HepG2 (cell line): ENCODE results near the gene UBE2G2. TPM values are rescaled to one million over a fixed set of nuclear protein-coding genes. Genes with fewer than 3 reads are reported as not detected.

Source experiments
- ARHGAP35 ChIP-seq: sonication (generic); formaldehyde crosslinking; IDR thresholded peaks from 2 replicates; pipeline ENCODE4 v1.9.0; 2022; ENCODE audit warnings: mild to moderate bottlenecking, inconsistent platforms, moderate library complexity, missing genetic modification reagents, borderline replicate concordance
- CEBPB ChIP-seq: IDR thresholded peaks from 2 replicates; pipeline ENCODE4 v1.6.1; 2011; ENCODE audit warnings: low read depth, low read length, improper control_type of control experiment, borderline replicate concordance
- CHCHD3 ChIP-seq: sonication (generic); formaldehyde crosslinking; IDR thresholded peaks from 2 replicates; pipeline ENCODE4 v1.8.0; 2022; ENCODE audit warnings: mild to moderate bottlenecking, missing genetic modification reagents, moderate library complexity
- HMG20A ChIP-seq: IDR thresholded peaks from 2 replicates; pipeline ENCODE4 v1.6.1; 2016; ENCODE audit warnings: borderline replicate concordance
- KLF15 ChIP-seq: sonication (generic); formaldehyde crosslinking; IDR thresholded peaks from 2 replicates; pipeline ENCODE4 v1.8.1; 2023; ENCODE audit warnings: borderline replicate concordance, mild to moderate bottlenecking, inconsistent platforms, missing genetic modification reagents, mixed read lengths
- NFE2L2 ChIP-seq: fragments of 150-350 bp; IDR thresholded peaks from 2 replicates; pipeline ENCODE4 v1.6.1; 2014; ENCODE audit warnings: low read length
- NFIC ChIP-seq: IDR thresholded peaks from 2 replicates; pipeline ENCODE4 v1.6.1; 2012; ENCODE audit warnings: mild to moderate bottlenecking, low read length, inconsistent platforms
- NONO ChIP-seq, 2 experiments: fragments of 450-650 bp in 1 of 2; sonication (generic) in 1 of 2; formaldehyde crosslinking in 1 of 2; IDR thresholded peaks in 1 of 2; conservative IDR thresholded peaks in 1 of 2; 2 replicates each; pipeline versions ENCODE4 v1.6.1 to v1.8.0; 2017 to 2022; ENCODE audit warnings: mild to moderate bottlenecking in 1 of 2, missing genetic modification reagents in 1 of 2, moderate library complexity in 1 of 2
- PRMT3 ChIP-seq: sonication (generic); formaldehyde crosslinking; IDR thresholded peaks from 2 replicates; pipeline ENCODE4 v1.8.1; 2022; ENCODE audit warnings: low read depth, mild to moderate bottlenecking, moderate library complexity, missing genetic modification reagents, borderline replicate concordance
- RNF2 ChIP-seq: fragments of 450-650 bp; conservative IDR thresholded peaks from 2 replicates; pipeline ENCODE4 v1.6.1; 2016; ENCODE audit warnings: low read depth
- SIN3A ChIP-seq: IDR thresholded peaks from 2 replicates; pipeline ENCODE4 v1.6.1; 2011; ENCODE audit warnings: low read depth, mild to moderate bottlenecking, control low read depth, low read length, borderline replicate concordance
- TARDBP ChIP-seq: sonication (generic); formaldehyde crosslinking; IDR thresholded peaks from 2 replicates; pipeline ENCODE4 v1.8.0; 2022; ENCODE audit warnings: mild to moderate bottlenecking, missing genetic modification reagents
- TBX2 ChIP-seq: sonication (generic); formaldehyde crosslinking; IDR thresholded peaks from 2 replicates; pipeline ENCODE4 v1.5.0; 2020; ENCODE audit warnings: missing genetic modification reagents, mild to moderate bottlenecking, borderline replicate concordance
- WIZ ChIP-seq: sonication (generic); formaldehyde crosslinking; IDR thresholded peaks from 2 replicates; pipeline ENCODE4 v1.5.1; 2020; ENCODE audit warnings: mild to moderate bottlenecking, missing genetic modification reagents
- ZNF138 ChIP-seq: sonication (generic); formaldehyde crosslinking; IDR thresholded peaks from 2 replicates; pipeline ENCODE4 v1.5.0; 2020; ENCODE audit warnings: mild to moderate bottlenecking, low read depth, missing genetic modification reagents
- ZNF501 ChIP-seq: sonication (generic); formaldehyde crosslinking; IDR thresholded peaks from 2 replicates; pipeline ENCODE4 v1.5.1; 2020; ENCODE audit warnings: mild to moderate bottlenecking, moderate library complexity, missing genetic modification reagents
- ZNF674 ChIP-seq: sonication (generic); formaldehyde crosslinking; IDR thresholded peaks from 2 replicates; pipeline ENCODE4 v1.5.0; 2020; ENCODE audit warnings: low read depth, mild to moderate bottlenecking, missing genetic modification reagents
- ZNF749 ChIP-seq: sonication (generic); formaldehyde crosslinking; IDR thresholded peaks from 2 replicates; pipeline ENCODE4 v1.8.0; 2022; ENCODE audit warnings: mild to moderate bottlenecking, missing genetic modification reagents, moderate library complexity, borderline replicate concordance
- ZNF772 ChIP-seq: sonication (generic); formaldehyde crosslinking; IDR thresholded peaks from 2 replicates; pipeline ENCODE4 v1.5.0; 2020; ENCODE audit warnings: mild to moderate bottlenecking, missing genetic modification reagents
- polyA plus RNA-seq, 8 experiments: library from polyadenylated mRNA; depleted of rRNA in 3 of 8; stranded (reverse) in 7 of 8; unstranded in 1 of 8; fragments of >200 nt; fragmentation: Illumina TruSeq in 4 of 8; extraction: Trizol in 4 of 8; gene quantifications; 2 replicates each; pipeline versions ENCODE4 v1.2.1 to v1.2.3, GENCODE V29; 2011 to 2016; ENCODE audit warnings: low read depth in 4 of 8, missing spikeins in 1 of 8, mixed read lengths in 1 of 8; ENCODE audit not compliant: insufficient read depth in 1 of 8
- total RNA-seq, 5 experiments: library from RNA; depleted of rRNA; stranded (reverse); fragments of >200 nt; fragmentation: Illumina TruSeq; extraction: Trizol; gene quantifications; 2 replicates each; pipeline ENCODE4 v1.2.3, GENCODE V29; 2016; ENCODE audit warnings: low read depth in 1 of 5
- TF ChIP-seq, protein P1 (sequence below): sonication (generic); formaldehyde crosslinking; IDR thresholded peaks from 2 replicates; pipeline ENCODE4 v1.5.0; 2020; ENCODE audit warnings: mild to moderate bottlenecking, missing genetic modification reagents, borderline replicate concordance
- TF ChIP-seq, protein P2 (sequence below): IDR thresholded peaks from 2 replicates; pipeline ENCODE4 v1.4.0; 2020; ENCODE audit warnings: mild to moderate bottlenecking, missing genetic modification reagents

UBE2G2 gene
- total and polyA plus RNA-seq, 2 of the 13 experiments (the other 11 are each of a cell fraction or from before 2014, with no cell fraction given): 55.4 to 92.0 TPM

DNA sequence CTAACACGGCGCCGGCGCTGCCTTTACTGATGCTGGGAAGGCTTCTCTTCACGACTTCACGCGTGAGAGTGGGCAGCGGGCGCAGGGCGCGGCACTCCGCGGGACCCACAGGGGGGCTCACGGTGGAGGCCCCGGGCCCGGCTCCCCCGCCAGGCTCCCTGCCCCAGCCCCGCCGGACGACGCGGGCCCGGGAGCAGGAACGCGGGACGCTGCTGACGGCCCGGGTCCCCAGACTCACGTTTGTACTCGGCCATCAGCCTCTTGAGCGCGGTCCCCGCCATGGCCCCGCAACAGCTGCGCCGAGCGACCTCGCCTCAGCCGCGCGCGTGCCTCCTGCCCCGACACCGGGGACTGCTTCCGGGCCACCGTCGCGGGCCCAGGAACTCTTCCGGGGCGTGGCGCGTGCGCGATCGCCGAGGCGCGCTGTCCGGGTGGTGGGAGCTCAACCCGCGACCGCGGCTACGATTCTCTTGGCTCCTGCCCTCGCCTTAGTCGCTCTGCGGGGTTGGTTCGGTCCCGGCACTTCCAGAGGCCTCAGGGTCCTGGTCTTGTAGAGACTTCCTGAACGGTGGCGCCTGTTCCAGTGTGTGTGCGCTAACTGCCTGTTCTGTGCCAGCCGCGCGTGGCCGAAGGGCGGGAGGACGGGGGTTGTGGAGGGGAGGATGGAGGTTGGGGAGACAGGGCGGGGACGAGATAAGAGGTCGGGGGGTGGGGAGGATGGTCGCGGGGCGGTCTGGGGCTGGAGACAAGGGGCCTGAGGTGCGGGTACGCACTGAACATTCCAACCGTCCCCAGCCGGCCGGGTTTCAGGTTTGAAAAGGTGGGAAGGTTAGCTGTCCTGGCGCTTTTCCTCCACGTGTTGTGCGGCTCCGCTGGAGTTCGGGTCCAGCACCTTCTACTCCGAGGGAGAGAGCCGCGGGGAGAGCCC lies at the start of gene UBE2G2 (continued):
- peak; percentile 97 for TF ChIP-seq RNF2
- peak; percentile 93 for TF ChIP-seq ZNF674 (CRISPR knock-in tag)
- no peak for TF ChIP-seq HMG20A
- TF ChIP-seq CHCHD3: peak; percentile 56; the same call in 1 of the 2 replicates
- peak; percentile 33; the same call in 1 of the 2 replicates for TF ChIP-seq TARDBP
- TF ChIP-seq CEBPB: no peak
- TF ChIP-seq, protein P1, sequence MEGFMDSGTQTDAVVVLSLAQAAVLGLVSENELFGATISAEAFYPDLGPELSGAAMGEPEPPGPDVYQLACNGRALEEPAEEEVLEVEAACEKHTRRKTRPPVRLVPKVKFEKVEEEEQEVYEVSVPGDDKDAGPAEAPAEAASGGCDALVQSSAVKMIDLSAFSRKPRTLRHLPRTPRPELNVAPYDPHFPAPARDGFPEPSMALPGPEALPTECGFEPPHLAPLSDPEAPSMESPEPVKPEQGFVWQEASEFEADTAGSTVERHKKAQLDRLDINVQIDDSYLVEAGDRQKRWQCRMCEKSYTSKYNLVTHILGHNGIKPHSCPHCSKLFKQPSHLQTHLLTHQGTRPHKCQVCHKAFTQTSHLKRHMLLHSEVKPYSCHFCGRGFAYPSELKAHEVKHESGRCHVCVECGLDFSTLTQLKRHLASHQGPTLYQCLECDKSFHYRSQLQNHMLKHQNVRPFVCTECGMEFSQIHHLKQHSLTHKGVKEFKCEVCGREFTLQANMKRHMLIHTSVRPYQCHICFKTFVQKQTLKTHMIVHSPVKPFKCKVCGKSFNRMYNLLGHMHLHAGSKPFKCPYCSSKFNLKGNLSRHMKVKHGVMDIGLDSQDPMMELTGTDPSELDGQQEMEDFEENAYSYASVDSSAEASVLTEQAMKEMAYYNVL (CRISPR knock-in tag): peak; percentile 11; the same call in 1 of the 2 replicates
- no peak for TF ChIP-seq ZNF749 (CRISPR knock-in tag)
- peak; percentile 83 for TF ChIP-seq TBX2
- 0 out of 2 replicates have a peak, but pooled peaks have one; percentile 38 for TF ChIP-seq ZNF501 (CRISPR knock-in tag)
- TF ChIP-seq ZNF772 (CRISPR knock-in tag): peak; percentile 86
- TF ChIP-seq KLF15 (CRISPR knock-in tag): no peak
- no peak; the same call in 1 of the 2 replicates for TF ChIP-seq PRMT3
- no peak for TF ChIP-seq NONO (IDR thresholded peaks at IDR 0.05)
- peak; percentile 85 for TF ChIP-seq NONO (CRISPR knock-in tag; conservative IDR thresholded peaks at IDR 0.05)
- TF ChIP-seq ZNF138 (CRISPR knock-in tag): peak; percentile 90; the same call in 1 of the 2 replicates
- no peak for TF ChIP-seq NFE2L2
- peak; percentile 95; the same call in 1 of the 2 replicates for TF ChIP-seq SIN3A
- TF ChIP-seq NFIC: no peak
- TF ChIP-seq, protein P2, sequence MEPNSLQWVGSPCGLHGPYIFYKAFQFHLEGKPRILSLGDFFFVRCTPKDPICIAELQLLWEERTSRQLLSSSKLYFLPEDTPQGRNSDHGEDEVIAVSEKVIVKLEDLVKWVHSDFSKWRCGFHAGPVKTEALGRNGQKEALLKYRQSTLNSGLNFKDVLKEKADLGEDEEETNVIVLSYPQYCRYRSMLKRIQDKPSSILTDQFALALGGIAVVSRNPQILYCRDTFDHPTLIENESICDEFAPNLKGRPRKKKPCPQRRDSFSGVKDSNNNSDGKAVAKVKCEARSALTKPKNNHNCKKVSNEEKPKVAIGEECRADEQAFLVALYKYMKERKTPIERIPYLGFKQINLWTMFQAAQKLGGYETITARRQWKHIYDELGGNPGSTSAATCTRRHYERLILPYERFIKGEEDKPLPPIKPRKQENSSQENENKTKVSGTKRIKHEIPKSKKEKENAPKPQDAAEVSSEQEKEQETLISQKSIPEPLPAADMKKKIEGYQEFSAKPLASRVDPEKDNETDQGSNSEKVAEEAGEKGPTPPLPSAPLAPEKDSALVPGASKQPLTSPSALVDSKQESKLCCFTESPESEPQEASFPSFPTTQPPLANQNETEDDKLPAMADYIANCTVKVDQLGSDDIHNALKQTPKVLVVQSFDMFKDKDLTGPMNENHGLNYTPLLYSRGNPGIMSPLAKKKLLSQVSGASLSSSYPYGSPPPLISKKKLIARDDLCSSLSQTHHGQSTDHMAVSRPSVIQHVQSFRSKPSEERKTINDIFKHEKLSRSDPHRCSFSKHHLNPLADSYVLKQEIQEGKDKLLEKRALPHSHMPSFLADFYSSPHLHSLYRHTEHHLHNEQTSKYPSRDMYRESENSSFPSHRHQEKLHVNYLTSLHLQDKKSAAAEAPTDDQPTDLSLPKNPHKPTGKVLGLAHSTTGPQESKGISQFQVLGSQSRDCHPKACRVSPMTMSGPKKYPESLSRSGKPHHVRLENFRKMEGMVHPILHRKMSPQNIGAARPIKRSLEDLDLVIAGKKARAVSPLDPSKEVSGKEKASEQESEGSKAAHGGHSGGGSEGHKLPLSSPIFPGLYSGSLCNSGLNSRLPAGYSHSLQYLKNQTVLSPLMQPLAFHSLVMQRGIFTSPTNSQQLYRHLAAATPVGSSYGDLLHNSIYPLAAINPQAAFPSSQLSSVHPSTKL (CRISPR knock-in tag): no peak
- TF ChIP-seq ARHGAP35 (CRISPR knock-in tag): 0 out of 2 replicates have a peak, but pooled peaks have one; percentile 41
- no peak for TF ChIP-seq WIZ (CRISPR knock-in tag)
